ENCODE results near the gene C4orf50. TPM values are rescaled to one million over a fixed set of nuclear protein-coding genes. Genes with fewer than 3 reads are reported as not detected.

The C4orf50 gene
- total and polyA plus RNA-seq, 12 donors = 0.08 to 1.4 (median 0.56) TPM; not detected in 4

DNA sequence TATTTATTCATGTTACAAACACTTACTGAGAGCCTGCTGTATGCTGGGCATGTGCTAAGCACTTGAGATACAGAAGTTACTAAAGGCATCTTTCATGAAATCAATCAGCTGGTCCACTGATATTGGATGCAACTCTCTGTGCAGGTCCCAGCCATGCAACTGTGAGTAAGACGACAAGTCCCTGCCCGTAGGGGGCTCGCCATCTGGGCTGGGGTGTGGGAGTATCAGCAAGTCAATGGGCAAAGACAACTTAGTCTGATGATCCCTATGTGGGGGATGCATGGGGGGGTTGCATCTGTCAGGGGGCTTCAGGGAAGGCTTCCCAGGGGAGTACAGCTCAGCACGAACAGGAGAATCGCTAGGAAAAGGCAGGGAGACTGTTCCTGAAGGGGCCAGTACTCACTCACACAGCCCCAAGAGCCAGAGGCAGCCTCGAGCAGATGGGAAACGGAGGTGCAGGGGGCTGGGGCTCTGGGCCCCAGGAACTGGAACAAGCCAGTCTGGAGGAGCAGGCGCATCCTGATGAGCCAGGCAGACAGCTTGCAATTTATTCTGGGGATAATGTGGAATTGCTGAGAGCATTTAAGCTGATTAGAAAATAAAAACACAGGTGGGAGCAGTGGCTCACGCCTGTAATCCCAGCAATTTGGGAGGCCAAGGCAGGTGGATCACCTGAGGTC is 165.6 kb downstream of the C4orf50 start:
- Histone ChIP-seq H3K9me3 (replicated peaks in 1 of 3) (no peaks in the 10 kb centered on the region), H3K36me3 (replicated peaks in 1 of 2) (no peaks in the 10 kb centered on the region), H3K27me3 (no peaks in the 10 kb centered on the region), H3K4me1 (replicated peaks in 1 of 2) (no peaks in the 10 kb centered on the region), H3K27ac (no peak overlapping the region), H3K4me3 (no peak overlapping the region)
- 75 to 83% (median 81%) methylated on average over 9 of the region's 9 CpGs for WGBS, 4 donors
- TF ChIP-seq, protein P1, sequence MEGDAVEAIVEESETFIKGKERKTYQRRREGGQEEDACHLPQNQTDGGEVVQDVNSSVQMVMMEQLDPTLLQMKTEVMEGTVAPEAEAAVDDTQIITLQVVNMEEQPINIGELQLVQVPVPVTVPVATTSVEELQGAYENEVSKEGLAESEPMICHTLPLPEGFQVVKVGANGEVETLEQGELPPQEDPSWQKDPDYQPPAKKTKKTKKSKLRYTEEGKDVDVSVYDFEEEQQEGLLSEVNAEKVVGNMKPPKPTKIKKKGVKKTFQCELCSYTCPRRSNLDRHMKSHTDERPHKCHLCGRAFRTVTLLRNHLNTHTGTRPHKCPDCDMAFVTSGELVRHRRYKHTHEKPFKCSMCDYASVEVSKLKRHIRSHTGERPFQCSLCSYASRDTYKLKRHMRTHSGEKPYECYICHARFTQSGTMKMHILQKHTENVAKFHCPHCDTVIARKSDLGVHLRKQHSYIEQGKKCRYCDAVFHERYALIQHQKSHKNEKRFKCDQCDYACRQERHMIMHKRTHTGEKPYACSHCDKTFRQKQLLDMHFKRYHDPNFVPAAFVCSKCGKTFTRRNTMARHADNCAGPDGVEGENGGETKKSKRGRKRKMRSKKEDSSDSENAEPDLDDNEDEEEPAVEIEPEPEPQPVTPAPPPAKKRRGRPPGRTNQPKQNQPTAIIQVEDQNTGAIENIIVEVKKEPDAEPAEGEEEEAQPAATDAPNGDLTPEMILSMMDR (IDR thresholded peaks at IDR 0.05) = no peak
- no peak for TF ChIP-seq POLR2A (IDR thresholded peaks at IDR 0.05)
- intact Hi-C loops (cut with DNase I) = no loop called here
- DNase-seq = no peak

DNA sequence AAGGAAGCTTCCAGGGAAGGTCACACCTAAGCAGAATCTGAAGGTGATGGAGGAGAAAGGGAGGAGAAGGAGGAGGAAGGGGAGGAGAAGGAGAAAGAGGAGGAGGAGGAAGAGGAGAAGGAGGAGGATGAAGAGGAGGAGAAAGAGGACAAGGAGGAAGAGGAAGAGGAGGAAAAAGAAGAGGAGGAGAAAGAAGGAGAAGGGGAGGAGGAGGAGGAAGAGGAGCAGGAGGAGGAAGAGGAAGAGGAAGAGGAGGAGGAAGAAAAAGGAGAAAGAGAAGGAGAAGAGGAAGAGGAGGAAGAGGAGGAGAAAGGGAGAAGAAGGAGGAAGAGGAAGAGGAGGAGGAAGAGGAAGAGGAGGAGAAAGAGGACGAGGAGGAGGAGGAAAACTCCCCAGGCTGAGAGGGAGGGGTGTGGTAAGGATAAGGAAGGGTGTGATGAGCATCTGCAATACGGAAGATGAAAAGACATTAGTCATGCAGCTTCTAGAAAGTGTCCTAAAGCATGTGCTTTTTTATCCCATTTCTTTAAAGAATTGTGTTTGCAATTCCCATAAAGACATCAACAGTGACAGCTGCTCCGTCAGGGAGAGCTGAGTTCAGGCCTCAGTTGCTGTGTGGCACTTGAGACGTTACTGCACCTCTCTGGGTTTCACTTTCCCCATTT is 166.5 kb downstream of the C4orf50 start:
- Histone ChIP-seq H3K36me3 (replicated peaks in 1 of 2) (no peaks in the 10 kb centered on the region), H3K27ac (no peak overlapping the region), H3K4me3 (no peak overlapping the region), H3K27me3 (no peaks in the 10 kb centered on the region), H3K9me3 (replicated peaks in 1 of 3) (no peaks in the 10 kb centered on the region), H3K4me1 (replicated peaks in 1 of 2) (no peaks in the 10 kb centered on the region)
- WGBS, 4 donors = 63 to 67% (median 65%) methylated on average over 4 of the region's 4 CpGs
- intact Hi-C loops (cut with DNase I) = no loop called here
- no peak for TF ChIP-seq POLR2A (IDR thresholded peaks at IDR 0.05)
- TF ChIP-seq, protein P1 (IDR thresholded peaks at IDR 0.05) = no peak
- no peak for DNase-seq

MicroRNAs within 50 kb of the gene (microRNA counts, 767-probe panel; counts per million panel counts)
- 0 counts per million in 2 donors for microRNA hsa-miR-378d

Small RNA genes within 50 kb of the gene (microRNA-seq; reads per million reads assigned to microRNA genes)
- gene MIR378D1 = 0 to 0.89 (median 0.57) reads per million in 3 donors

Small RNA genes within 50 kb of the gene (small RNA-seq; reads per million reads assigned to genes)
- gene MIR378D1 = 0 reads per million in 2 donors

Other genes with a start within 250 kb of the C4orf50 start
- 10 to 100 TPM in 1 of 9 donors, 1 to 10 TPM in 4, under 1 TPM in 4; 0.18 to 17.7 (median 1.1) TPM for gene CRMP1, start 125.3 kb downstream of the C4orf50 start, total RNA-seq
- gene CRMP1, start 125.3 kb downstream of the C4orf50 start, polyA plus RNA-seq = 1 to 10 TPM; 4.8 to 9.3 (median 8.4) TPM
- gene JAKMIP1, start 182.1 kb upstream of the C4orf50 start, total RNA-seq = 1 to 10 TPM in 3 of 9 donors, under 1 TPM in 4, not detected in 2; 0.14 to 4.6 (median 0.78) TPM
- 1 to 10 TPM; 1.6 to 5.3 (median 4.6) TPM for gene JAKMIP1, start 182.1 kb upstream of the C4orf50 start, polyA plus RNA-seq